Measurements from ENCODE around the gene MMP15. TPM values are rescaled to one million over a fixed set of nuclear protein-coding genes. Genes with fewer than 3 reads are reported as not detected.

Gene MMP15
- total RNA-seq, 1 donor from 2014 or later, result 70.3 TPM

DNA sequence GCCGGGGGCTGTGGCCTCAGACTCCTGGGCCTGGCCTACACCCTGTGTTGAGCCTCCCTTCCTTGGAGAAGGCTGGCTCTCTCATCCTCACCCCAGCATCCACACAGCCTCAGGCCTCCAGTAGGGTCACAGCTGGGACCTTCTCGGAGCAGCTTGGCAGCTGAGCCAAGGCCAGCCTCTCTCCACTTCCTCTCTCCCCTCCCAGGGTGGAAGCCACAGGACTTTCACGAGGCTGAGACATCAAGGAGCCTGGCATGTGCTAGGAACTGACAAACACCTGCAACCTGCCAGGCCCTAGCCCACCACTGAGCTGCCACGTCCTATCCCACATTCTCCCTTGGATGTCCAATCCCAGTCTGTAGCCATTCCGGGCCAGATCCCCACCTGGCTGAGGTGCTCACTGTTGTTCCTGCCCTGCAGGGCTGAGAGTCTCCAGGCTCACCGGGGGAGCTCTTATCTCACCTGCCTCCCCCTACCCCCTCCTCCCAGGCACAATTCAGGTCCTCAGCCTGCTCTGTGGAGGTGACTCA is 3.1 kb downstream of the MMP15 start:
- ATAC-seq (no peak), DNase-seq (ENCODE audit: missing footprints) (no peak)
- intact Hi-C loops (cut with DNase I), result loop anchor here (10.0 kb wide), 2 partner anchors 286 to 606 kb away; no protein-coding TSS in a partner anchor

- DNase-seq (ENCODE audit: missing footprints) (no peak), ATAC-seq (no peak)
- intact Hi-C loops (cut with DNase I), result loop anchor here (10.0 kb wide), 2 partner anchors 285 to 605 kb away; no protein-coding TSS in a partner anchor
Measured at GRCh38 chr16:58029410-58029809, 3.9 kb downstream of the MMP15 start.

- intact Hi-C loops (cut with DNase I), result no loop called here
- ATAC-seq (no peak), DNase-seq (ENCODE audit: missing footprints) (no peak)
Measured at GRCh38 chr16:58030136-58030840, 4.7 kb downstream of the MMP15 start.

DNA sequence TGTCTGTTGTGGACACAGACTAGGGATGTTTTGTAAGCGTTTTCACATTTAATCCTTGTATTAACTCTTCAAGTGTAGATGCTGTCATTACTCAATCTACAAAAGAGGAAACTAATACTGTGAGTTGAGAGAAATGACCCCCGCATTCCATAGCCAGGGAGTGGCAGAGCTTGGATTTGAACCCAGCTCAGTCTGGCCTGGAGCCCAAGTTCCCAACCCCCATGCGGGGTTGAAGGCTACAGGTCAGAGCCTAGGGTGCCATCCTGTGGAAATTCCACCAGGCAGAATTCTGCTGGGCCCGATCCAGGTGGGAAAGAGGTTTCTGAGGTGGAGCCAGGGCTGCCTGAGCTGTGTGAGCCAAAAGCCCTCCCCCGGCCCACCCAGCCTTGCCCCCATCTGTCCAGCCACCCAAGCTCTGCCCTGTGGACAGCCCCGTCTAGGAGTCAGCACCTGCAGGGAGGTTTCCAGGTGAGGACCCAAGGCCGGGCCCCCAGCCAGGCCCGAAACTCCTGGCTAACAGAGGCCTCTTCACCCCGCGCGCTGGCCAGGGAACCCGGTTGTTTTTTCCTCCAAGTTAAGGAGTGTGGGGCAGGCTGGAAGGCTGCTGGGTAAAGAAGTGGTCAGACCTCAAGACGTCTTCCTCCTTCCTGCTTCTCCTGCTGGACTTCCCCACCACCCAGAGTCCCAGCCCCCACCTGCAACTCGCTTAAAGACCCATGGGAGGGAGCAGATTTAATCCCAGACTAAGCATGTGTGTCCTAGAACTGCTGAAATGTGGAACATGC is 5.7 kb downstream of the MMP15 start:
- no peak for ATAC-seq
- intact Hi-C loops (cut with DNase I), result no loop called here

DNA sequence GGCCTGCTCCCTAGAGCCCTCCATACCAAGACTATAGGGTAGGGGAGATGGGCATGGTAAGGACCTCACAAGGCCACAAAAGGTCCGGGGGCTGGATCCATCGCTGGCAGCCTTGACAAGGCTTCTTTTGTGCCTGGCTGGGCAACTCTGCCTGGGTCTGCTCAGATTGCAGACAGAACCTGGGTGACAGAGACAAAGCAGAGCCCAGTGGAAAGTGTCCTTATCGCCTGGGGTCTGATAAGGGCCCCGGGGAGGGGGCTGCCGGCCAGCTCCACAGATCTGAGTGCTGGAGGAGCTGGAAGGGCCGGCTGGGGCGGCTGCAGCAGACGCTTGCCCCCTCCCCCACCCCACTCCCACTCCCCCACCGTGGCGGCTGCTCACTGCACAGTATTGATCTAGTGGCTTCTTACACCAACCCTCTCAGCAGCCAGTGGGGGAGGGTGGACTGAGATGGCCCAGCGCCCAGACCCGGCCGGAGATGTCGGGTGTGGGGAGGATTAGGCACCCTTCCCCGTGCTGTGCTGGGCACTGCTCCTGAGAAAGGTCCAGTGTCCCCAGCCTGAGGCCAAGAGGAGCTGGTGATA is 7.2 kb downstream of the MMP15 start:
- ATAC-seq (peak; percentile 76), DNase-seq (ENCODE audit: missing footprints) (no peak)
- intact Hi-C loops (cut with DNase I), result no loop called here

More for the DNA sequence above, 5.7 kb downstream of the MMP15 start:
- DNase-seq (ENCODE audit: missing footprints), result no peak

GRCh38 chr16:58034128-58034685 is 8.7 kb downstream of the MMP15 start:
- intact Hi-C loops (cut with DNase I), result no loop called here
- ATAC-seq, result no peak
- DNase-seq (ENCODE audit: missing footprints), result no peak

GRCh38 chr16:58034774-58035173 is 9.2 kb downstream of the MMP15 start:
- DNase-seq (ENCODE audit: missing footprints) (no peak), ATAC-seq (peak; percentile 20)
- intact Hi-C loops (cut with DNase I), result no loop called here

DNA sequence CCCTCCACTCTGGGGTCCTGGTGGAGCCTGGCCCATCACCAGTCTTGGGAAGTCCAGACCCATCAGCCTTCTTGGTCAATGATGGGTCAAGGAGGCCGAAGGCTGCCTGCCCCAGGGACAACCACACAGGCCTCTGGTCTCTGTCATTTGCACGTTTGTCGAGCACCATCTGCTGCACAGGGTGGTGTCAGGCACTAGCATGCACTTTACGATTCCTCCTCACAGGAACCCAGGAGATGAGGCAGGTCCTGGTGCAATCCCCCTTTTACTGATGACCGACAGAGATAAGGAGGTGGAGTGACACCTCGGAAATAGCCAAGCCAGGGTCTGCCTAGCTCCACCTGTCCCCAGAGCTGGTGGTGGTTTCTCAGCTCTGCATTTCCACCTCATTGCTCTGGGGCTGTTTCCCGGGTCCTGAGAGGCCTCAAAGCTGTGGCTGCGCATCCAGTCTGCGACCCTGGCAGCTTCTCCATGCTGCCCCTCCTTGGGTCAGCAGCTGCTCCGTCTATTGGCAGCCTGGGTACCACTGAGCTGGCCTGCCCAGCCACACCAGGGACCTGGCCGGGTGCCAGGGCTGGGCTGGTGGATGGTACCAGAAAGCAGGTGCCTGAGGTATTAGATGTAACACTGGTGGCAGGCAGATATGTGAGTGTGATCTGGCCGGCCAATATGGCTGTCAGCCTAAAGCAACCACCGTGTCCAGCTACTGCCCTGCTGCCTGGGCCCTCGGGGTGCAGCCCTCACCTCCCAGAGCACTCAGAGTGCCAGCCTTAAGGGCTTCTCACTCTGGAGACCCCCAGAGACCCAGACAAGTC is 10.0 kb downstream of the MMP15 start:
- peak; percentile 56 for DNase-seq (ENCODE audit: missing footprints)
- intact Hi-C loops (cut with DNase I), result no loop called here
- no peak for ATAC-seq

DNA sequence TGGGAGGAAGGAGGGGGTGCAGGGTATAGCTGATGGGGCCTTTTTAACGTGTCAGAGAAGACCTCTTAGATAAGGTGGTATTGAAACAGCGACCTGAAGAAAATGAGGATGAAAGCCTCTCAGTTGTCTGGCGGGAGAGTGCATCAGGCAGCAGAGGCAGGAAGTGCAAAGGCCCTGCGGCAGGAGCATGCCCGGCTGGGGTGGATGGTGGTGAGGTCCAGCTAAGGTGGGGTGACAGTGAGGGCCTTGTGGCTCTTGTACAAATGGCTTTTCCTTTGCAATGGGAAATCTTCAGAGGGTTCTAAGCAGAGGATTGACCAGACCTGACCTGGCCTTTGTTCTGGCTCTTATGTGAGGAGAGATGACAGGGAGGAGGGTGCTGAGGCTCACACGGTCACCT is 11.4 kb downstream of the MMP15 start:
- no peak for ATAC-seq
- DNase-seq (ENCODE audit: missing footprints), result no peak
- intact Hi-C loops (cut with DNase I), result no loop called here

DNA sequence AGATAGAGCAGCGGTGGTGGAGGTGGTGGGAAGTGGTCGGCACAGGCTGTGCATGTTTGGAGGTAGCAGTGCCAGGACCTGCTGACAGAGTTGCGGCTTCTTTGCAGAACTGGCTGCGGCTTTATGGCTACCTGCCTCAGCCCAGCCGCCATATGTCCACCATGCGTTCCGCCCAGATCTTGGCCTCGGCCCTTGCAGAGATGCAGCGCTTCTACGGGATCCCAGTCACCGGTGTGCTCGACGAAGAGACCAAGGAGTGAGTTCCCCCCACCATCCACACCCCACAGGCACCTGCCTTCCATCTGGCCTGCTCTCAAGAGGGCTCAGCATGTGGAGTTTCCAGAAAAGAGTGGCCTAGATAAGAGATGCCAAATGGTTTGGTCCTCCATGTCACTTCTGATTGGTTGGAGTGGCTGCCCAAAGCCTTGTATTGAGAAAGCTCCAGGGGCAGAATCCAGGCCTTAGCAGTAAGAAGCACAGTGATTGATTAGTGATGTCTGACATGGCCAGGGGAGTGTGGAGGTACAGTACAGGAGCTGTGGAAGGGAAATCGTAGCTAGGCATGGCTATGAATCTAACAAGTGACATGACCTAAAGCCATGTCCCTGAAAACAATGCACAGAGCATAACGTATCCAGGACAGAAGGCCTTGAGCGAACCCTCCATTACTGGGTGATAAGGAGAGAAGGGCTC is 12.0 kb downstream of the MMP15 start:
- ATAC-seq, result no peak
- DNase-seq (ENCODE audit: missing footprints), result no peak

GRCh38 chr16:58038219-58038641 is 12.7 kb downstream of the MMP15 start:
- no peak for ATAC-seq
- intact Hi-C loops (cut with DNase I), result no loop called here
- DNase-seq (ENCODE audit: missing footprints), result peak; percentile 73

More for the DNA sequence above, 12.0 kb downstream of the MMP15 start:
- intact Hi-C loops (cut with DNase I), result no loop called here

GRCh38 chr16:58039829-58040495 is 14.4 kb downstream of the MMP15 start:
- ATAC-seq (no peak), DNase-seq (ENCODE audit: missing footprints) (no peak)
- intact Hi-C loops (cut with DNase I), result no loop called here

DNA sequence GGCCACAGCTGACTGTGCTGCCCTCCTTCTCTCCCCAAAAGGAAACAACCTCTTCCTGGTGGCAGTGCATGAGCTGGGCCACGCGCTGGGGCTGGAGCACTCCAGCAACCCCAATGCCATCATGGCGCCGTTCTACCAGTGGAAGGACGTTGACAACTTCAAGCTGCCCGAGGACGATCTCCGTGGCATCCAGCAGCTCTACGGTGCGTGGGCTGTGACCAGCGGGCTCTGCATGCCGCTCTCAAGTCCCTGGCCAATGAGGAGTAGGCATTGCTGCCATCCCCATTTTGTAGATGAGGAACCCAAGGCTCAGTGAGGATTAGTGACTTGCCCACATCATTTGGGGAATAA is 14.9 kb downstream of the MMP15 start:
- no peak for DNase-seq (ENCODE audit: missing footprints)
- intact Hi-C loops (cut with DNase I), result no loop called here
- no peak for ATAC-seq

- ATAC-seq, result no peak
- DNase-seq (ENCODE audit: missing footprints), result no peak
Measured at GRCh38 chr16:58040945-58041627, 15.5 kb downstream of the MMP15 start.

GRCh38 chr16:58041628-58041955 is 16.0 kb downstream of the MMP15 start:
- intact Hi-C loops (cut with DNase I), result no loop called here
- no peak for DNase-seq (ENCODE audit: missing footprints)
- no peak for ATAC-seq

More at GRCh38 chr16:58040945-58041627, 15.5 kb downstream of the MMP15 start:
- intact Hi-C loops (cut with DNase I), result no loop called here

DNA sequence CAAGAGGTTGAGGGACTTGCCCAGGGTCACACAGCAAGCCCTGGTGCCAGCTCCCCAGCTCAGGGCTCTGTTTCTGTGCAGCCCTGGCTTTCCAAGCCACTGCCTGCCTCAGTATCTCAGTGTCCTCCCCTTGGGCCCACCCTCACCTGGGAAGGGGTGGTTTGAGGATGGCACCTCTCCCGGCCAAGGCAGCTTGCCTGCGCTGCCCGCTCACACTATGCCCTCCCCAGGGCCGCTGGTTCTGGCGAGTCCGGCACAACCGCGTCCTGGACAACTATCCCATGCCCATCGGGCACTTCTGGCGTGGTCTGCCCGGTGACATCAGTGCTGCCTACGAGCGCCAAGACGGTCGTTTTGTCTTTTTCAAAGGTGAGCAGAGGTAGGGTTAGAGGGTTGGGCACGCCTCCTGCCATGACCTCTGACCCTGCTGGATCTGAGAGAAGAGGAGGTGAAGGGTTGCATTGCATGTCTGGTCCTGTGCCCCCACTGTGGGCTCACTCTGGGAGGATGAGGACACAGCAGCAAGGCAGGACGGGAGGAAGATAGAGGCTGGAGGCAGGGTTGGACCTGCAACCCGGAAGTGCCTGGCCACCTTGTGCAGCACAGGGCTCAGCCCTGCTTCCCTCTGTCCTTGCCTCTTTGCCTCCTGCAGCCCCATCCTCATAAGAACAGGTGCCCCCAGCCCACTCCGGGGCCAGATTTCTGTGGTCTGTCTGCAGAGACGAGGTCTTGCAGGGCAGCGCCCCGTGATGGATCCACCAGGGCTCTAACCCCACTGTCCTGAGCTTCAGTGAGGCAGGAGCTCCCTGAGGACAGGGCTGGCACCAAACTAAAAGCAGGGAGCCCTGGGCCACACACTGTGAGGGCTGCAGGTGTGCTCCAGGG is 16.7 kb downstream of the MMP15 start:
- no peak for ATAC-seq
- intact Hi-C loops (cut with DNase I), result no loop called here

More for the DNA sequence above, 16.7 kb downstream of the MMP15 start:
- DNase-seq (ENCODE audit: missing footprints), result no peak
